Natural killer cell (primary cell): ENCODE measurements around the gene VCAN. TPM values are rescaled to one million over a fixed set of nuclear protein-coding genes. Genes with fewer than 3 reads are reported as not detected.

ENCODE experiments used
- ATAC-seq, 3 donors: fragments of 150-1000 bp in 2 of 3; fragments of 200-7000 bp in 1 of 3; cut with Tn5 transposase; 1 replicate in 1 of 3; 2 replicates in 2 of 3; pipeline ENCODE4 v1.10.0; 2021; ENCODE audit warnings: mild to moderate bottlenecking in 2 of 3, moderate library complexity in 2 of 3
- DNase-seq, 2 donors: peaks; one replicate each; pipeline versions ENCODE4 v3.0.0 to v3.0.0-alpha.2; 2013 to 2021; ENCODE audit warnings: mixed read lengths in 1 of 2
- H3K27ac ChIP-seq: one replicate; pipeline ENCODE4 v1.5.1; 2013; ENCODE audit warnings: mild to moderate bottlenecking, low read length
- H3K27me3 ChIP-seq: one replicate; pipeline ENCODE4 v1.6.1; 2013; ENCODE audit warnings: low read length; ENCODE audit not compliant: control insufficient read depth, insufficient read depth
- H3K36me3 ChIP-seq: one replicate; pipeline ENCODE4 v1.6.1; 2013; ENCODE audit warnings: low read length; ENCODE audit not compliant: control insufficient read depth, insufficient read depth
- H3K4me1 ChIP-seq: one replicate; pipeline ENCODE4 v1.6.1; 2013; ENCODE audit warnings: low read length; ENCODE audit not compliant: control insufficient read depth, insufficient read depth
- H3K4me3 ChIP-seq: one replicate; pipeline ENCODE4 v1.5.1; 2013; ENCODE audit warnings: low read length
- H3K9me3 ChIP-seq: one replicate; pipeline ENCODE4 v1.6.1; 2013; ENCODE audit warnings: low read length; ENCODE audit not compliant: control insufficient read depth, insufficient read depth
- H3K27ac Mint-ChIP-seq, 2 donors: one replicate each; pipeline ENCODE4 v1.8.0; 2022; ENCODE audit warnings: mild to moderate bottlenecking in 2 of 2, mixed read lengths in 2 of 2, moderate library complexity in 1 of 2
- H3K27me3 Mint-ChIP-seq, 2 donors: one replicate each; pipeline ENCODE4 v1.8.0; 2022; ENCODE audit warnings: low read depth in 2 of 2, mixed read lengths in 2 of 2
- H3K36me3 Mint-ChIP-seq: one replicate; pipeline ENCODE4 v1.8.0; 2022; ENCODE audit warnings: mixed read lengths
- H3K4me1 Mint-ChIP-seq, 2 donors: one replicate each; pipeline ENCODE4 v1.8.0; 2022; ENCODE audit warnings: mixed read lengths in 2 of 2
- H3K4me3 Mint-ChIP-seq: one replicate; pipeline ENCODE4 v1.8.0; 2022; ENCODE audit warnings: mild to moderate bottlenecking, moderate library complexity, mixed read lengths
- H3K9me3 Mint-ChIP-seq, 2 donors: one replicate each; pipeline ENCODE4 v1.8.0; 2022; ENCODE audit warnings: mixed read lengths in 2 of 2
- CTCF ChIP-seq: fragments of 200-600 bp; IDR thresholded peaks from one replicate; pipeline ENCODE4 v1.8.0; 2022; ENCODE audit warnings: antibody characterized with exemption
- WGBS: methylation state at CpG from one replicate; pipeline ENCODE4 v1.1.7; 2013; ENCODE audit warnings: missing lambda C conversion rate; ENCODE audit not compliant: insufficient coverage; 5-methylcytosine and 5-hydroxymethylcytosine counted together
- intact Hi-C: fragments of 100-400 bp; cut with micrococcal nuclease; formaldehyde crosslinking; loops from one replicate; pipeline ENCODE4 v1.14.2; 2022
- total RNA-seq, 4 donors: library from RNA; stranded (reverse); fragments of 120-200 nt in 1 of 4; gene quantifications; one replicate each; pipeline versions ENCODE4 v1.2.3 to v1.2.4, GENCODE V29; 2013 to 2022

The VCAN gene
- total RNA-seq, 3 donors from 2014 or later (not counting 1 experiment from before 2014, with no cell fraction given): 2.3 to 60.1 (median 28.4) TPM

- H3K4me3 ChIP-seq: no peak overlapping the region
- peaks cover 0 to 2% of the 10 kb centered on the region in 2 donors for H3K9me3 Mint-ChIP-seq
- TF ChIP-seq CTCF: no peak
- H3K27ac ChIP-seq: no peak overlapping the region
- H3K27me3 Mint-ChIP-seq: no peaks in the 10 kb centered on the region
- H3K4me3 Mint-ChIP-seq: no peak overlapping the region
- no peaks in the 10 kb centered on the region for H3K36me3 Mint-ChIP-seq
- no peaks in the 10 kb centered on the region for H3K36me3 ChIP-seq
- H3K9me3 ChIP-seq: no peaks in the 10 kb centered on the region
- WGBS: no CpG with 5 or more reads among the region's 2 CpGs
- ATAC-seq: no peak
- DNase-seq: no peak
- H3K27me3 ChIP-seq: no peaks in the 10 kb centered on the region
- H3K4me1 Mint-ChIP-seq: no peaks in the 10 kb centered on the region
- no peaks in the 10 kb centered on the region for H3K4me1 ChIP-seq
- no peak overlapping the region for H3K27ac Mint-ChIP-seq
- intact Hi-C loops: no loop called here
Measured at GRCh38 chr5:83522446-83522845, 50.9 kb downstream of the VCAN start.

GRCh38 chr5:83523929-83524328 lies 52.4 kb downstream of the VCAN start:
- H3K9me3 Mint-ChIP-seq: peaks cover 0 to 2% of the 10 kb centered on the region in 2 donors
- Histone ChIP-seq H3K9me3 (no peaks in the 10 kb centered on the region), H3K4me1 (no peaks in the 10 kb centered on the region), H3K4me3 (no peak overlapping the region), H3K27me3 (no peaks in the 10 kb centered on the region), H3K36me3 (no peaks in the 10 kb centered on the region), H3K27ac (no peak overlapping the region)
- intact Hi-C loops: no loop called here
- no CpG with 5 or more reads among the region's 1 CpG for WGBS
- H3K27me3 Mint-ChIP-seq: no peaks in the 10 kb centered on the region
- ATAC-seq: no peak
- no peak for DNase-seq
- no peaks in the 10 kb centered on the region for H3K4me1 Mint-ChIP-seq
- H3K27ac Mint-ChIP-seq: no peak overlapping the region
- no peak overlapping the region for H3K4me3 Mint-ChIP-seq
- H3K36me3 Mint-ChIP-seq: no peaks in the 10 kb centered on the region
- no peak for TF ChIP-seq CTCF

GRCh38 chr5:83524345-83524744 lies 52.8 kb downstream of the VCAN start:
- Histone ChIP-seq H3K27me3 (no peaks in the 10 kb centered on the region), H3K9me3 (no peaks in the 10 kb centered on the region), H3K27ac (no peak overlapping the region), H3K4me1 (no peaks in the 10 kb centered on the region), H3K36me3 (no peaks in the 10 kb centered on the region), H3K4me3 (no peak overlapping the region)
- H3K4me1 Mint-ChIP-seq: no peaks in the 10 kb centered on the region
- DNase-seq: no peak
- intact Hi-C loops: no loop called here
- TF ChIP-seq CTCF: no peak
- no peak overlapping the region for H3K27ac Mint-ChIP-seq
- peaks cover 0 to 2% of the 10 kb centered on the region in 2 donors for H3K9me3 Mint-ChIP-seq
- no CpG with 5 or more reads among the region's 2 CpGs for WGBS
- ATAC-seq: no peak
- no peak overlapping the region for H3K4me3 Mint-ChIP-seq
- H3K27me3 Mint-ChIP-seq: no peaks in the 10 kb centered on the region
- H3K36me3 Mint-ChIP-seq: no peaks in the 10 kb centered on the region

GRCh38 chr5:83524991-83525390 lies 53.4 kb downstream of the VCAN start:
- H3K36me3 ChIP-seq: no peaks in the 10 kb centered on the region
- H3K27me3 ChIP-seq: no peaks in the 10 kb centered on the region
- Mint-ChIP-seq H3K36me3 (no peaks in the 10 kb centered on the region), H3K9me3 (peaks cover 0 to 2% of the 10 kb centered on the region in 2 donors), H3K4me3 (no peak overlapping the region), H3K27me3 (no peaks in the 10 kb centered on the region), H3K4me1 (no peaks in the 10 kb centered on the region), H3K27ac (no peak overlapping the region)
- intact Hi-C loops: no loop called here
- no peaks in the 10 kb centered on the region for H3K4me1 ChIP-seq
- 100% methylated on average over 2 of the region's 2 CpGs for WGBS
- DNase-seq (no peak), ATAC-seq (no peak)
- no peaks in the 10 kb centered on the region for H3K9me3 ChIP-seq
- TF ChIP-seq CTCF: no peak
- no peak overlapping the region for H3K4me3 ChIP-seq
- no peak overlapping the region for H3K27ac ChIP-seq
